ENCODE measurements around the gene MICAL2.

GRCh38 chr11:12150831-12151382, 40.5 kb downstream of the MICAL2 start:
- TF ChIP-seq CTCF (IDR thresholded peaks at IDR 0.05) (no peak), POLR2A (IDR thresholded peaks at IDR 0.05) (no peak)
